ENCODE data around the gene SIX4.

SIX4 gene

DNA sequence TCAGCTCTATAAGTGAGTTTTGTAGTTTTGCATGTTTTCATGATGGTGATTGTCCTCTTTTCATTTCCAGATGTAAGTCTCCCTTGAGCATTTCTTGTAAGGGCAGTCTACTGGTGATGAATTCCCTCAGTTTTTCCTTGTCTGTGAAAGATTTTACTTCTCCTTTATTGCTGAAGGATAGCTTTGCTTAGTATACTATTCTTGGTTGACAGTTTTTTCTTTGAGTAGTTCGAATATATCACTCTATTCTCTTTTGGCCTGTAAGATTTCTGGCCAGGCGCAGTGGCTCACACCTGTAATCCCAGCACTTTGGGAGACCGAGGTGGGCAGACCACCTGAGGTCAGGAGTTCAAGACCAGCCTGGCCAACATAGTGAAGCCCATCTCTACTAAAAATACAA is 23.6 kb downstream of the SIX4 start:
- no peak for FAIRE-seq
- no peak for TF ChIP-seq POLR2A (IDR thresholded peaks at IDR 0.05; ENCODE audit: low read depth, low read length)
- DNase-seq (ENCODE audit: insufficient read length, low spot score), result no peak

DNA sequence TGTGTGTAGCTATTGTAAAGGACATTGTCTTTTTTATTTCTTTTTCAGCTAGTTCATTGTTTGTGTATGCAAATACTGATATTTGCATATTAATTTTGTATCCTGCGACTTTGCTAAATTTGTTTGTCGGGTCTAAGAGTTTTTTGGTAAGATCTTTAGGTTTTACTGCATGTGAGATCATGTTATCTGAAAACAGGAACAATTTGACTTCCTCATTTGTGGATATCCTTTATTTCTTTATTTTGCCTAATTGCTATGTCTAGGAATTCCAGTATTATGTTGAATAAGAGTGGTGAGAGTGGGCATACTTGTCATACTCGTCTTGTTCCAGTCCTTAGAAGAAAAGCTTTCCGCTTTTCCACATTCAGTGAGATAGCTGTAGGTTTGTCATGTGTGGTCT is 28.8 kb downstream of the SIX4 start:
- TF ChIP-seq POLR2A (IDR thresholded peaks at IDR 0.05; ENCODE audit: low read depth, low read length), result no peak
- no peak for DNase-seq (ENCODE audit: insufficient read length, low spot score)
- no peak for FAIRE-seq

DNA sequence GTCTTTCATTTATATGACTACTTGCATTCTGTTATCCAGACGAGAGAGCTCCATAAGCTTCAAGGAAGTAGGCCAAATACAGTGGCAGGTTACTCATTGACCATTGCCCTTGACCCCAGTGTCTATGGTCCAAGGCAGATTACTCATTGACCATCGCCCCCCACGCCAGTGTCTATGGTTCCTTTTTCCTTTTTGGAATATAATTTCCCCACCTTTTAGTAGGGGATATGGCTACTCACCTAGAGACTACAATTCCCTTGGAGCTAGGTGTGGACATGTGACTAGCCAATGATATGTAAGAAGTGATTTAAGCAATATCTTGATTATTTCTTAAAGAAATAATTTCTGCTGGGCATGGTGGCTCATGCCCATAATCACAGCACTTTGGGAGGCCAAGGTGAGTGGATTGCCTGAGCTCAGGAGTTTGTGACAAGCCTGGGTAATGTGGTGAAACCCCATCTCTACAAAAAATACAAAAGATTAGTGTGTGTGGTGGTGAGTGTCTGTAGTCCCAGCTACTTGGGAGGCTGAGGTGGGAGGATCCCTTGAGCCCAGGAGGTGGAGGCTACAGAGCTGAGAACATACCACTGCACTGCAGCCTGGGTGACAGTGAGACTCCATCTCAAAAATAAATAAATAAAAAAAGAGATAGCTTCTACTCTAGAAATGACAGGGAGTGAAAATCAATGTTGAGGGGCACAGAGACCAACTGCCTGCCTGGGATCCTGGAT is 32.6 kb downstream of the SIX4 start:
- DNase-seq (ENCODE audit: insufficient read length, low spot score) (no peak), FAIRE-seq (no peak)
- TF ChIP-seq POLR2A (IDR thresholded peaks at IDR 0.05; ENCODE audit: low read depth, low read length), result no peak

DNA sequence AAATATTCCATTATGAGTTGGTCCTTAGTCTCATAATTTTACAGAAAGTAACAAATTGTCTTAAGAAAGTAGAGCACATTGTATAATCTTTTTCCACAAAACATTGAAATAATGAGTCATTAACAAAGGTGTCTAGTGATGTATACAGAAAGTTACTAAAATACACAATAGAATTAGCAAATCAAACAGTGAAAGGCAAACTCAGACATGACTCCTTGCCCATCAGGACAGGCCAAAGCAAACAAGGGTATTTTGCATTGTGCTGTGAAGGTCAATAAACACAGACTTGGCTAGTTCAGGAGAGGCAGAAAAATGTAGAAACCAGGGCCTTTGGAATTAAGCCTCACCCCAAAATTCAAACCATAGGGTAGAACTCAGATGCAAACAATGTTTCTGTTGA is 37.3 kb downstream of the SIX4 start:
- FAIRE-seq (no peak), DNase-seq (ENCODE audit: insufficient read length, low spot score) (no peak)
- TF ChIP-seq POLR2A (IDR thresholded peaks at IDR 0.05; ENCODE audit: low read depth, low read length), result no peak

DNA sequence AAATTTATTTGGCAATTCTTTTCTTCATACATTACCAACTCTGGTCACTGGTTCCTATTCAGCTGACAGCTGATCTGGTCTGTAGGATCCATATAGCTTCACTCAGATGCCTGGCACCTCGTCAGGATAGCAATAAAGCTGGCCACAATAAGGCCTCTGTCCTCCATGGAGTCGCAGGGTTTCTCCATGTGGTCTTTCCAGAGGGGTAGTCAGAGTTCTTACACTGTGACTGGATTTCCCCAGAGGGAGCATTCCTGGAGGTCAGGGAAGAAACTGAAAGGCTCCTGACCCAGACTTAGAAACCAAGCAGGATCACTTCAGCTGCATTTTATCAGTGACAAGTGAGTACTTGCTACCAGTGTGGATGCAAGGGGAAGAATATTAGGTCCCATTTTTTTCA is 39.9 kb downstream of the SIX4 start:
- TF ChIP-seq POLR2A (IDR thresholded peaks at IDR 0.05; ENCODE audit: low read depth, low read length), result no peak
- DNase-seq (ENCODE audit: insufficient read length, low spot score) (no peak), FAIRE-seq (no peak)

DNA sequence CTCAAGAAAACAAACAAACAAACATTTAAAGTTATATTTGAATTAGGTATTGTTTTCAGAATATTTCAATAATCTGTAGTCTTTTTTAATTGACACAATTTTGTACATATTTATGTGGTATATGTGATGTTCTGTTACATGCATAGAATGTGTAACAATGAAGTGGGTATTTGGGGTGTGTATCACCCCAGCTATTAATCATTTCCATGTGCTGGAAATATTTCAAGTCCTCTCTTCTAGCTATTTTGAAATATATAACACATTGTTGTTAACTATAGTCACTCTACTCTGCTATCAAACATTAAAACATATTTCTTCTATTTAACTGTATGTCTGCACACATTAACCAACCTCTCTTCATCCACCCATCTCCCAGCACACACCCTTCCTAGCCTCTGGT is 42.9 kb downstream of the SIX4 start:
- no peak for TF ChIP-seq POLR2A (IDR thresholded peaks at IDR 0.05; ENCODE audit: low read depth, low read length)
- DNase-seq (ENCODE audit: insufficient read length, low spot score) (no peak), FAIRE-seq (no peak)

DNA sequence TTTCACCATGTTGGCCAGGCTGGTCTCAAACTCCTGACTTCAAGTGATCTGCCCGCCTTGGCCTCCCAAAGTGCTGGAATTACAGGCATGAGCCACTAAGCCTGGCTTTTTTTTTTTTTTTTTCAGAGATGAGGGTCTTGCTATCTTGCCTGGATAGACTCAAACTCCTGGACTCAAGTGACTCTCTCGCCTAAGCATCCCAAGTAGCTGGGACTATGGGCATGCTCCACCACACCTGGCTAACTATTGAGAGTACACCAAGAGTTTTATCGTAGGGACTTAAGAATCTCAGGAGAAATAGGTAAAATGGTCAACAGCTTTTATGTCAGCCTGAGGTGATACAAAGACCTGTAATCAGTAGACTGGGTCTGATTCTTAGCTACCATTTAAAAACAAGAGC is 43.6 kb downstream of the SIX4 start:
- DNase-seq (ENCODE audit: insufficient read length, low spot score) (no peak), FAIRE-seq (no peak)
- TF ChIP-seq POLR2A (IDR thresholded peaks at IDR 0.05; ENCODE audit: low read depth, low read length), result no peak

DNA sequence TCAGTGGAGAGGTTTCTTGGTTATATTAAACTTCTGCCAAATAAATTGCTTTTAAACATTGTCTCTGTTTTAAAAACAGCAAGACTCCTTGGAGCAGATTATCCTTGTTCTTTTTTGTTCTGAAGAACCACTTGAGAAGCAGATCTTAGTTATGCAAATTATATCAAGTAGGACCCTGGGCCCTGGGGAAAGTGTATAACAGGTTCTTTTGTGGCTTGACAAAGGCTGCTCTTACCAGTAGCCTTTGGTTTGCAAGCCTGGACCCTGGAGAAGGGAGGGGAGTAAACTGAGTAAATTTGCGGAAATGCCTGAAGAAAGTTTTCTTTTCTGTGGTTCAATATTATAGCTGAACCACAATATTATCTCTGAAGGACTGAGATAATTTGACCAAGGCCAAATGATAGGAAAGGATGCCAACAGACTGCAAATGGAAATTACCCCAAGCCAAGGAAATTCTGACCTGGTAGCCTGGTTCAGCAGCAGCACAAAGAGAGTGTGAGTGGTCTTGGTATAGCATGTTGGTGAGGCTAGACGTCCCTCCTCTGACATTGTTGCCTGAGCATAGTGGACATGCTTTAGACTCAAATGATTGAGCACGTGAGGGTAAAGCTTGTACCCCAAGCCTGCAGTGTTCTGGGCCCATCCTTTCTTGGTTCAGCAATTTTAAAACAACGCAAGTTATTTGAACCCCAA is 44.4 kb downstream of the SIX4 start:
- no peak for TF ChIP-seq POLR2A (IDR thresholded peaks at IDR 0.05; ENCODE audit: low read depth, low read length)
- FAIRE-seq (no peak), DNase-seq (ENCODE audit: insufficient read length, low spot score) (no peak)

DNA sequence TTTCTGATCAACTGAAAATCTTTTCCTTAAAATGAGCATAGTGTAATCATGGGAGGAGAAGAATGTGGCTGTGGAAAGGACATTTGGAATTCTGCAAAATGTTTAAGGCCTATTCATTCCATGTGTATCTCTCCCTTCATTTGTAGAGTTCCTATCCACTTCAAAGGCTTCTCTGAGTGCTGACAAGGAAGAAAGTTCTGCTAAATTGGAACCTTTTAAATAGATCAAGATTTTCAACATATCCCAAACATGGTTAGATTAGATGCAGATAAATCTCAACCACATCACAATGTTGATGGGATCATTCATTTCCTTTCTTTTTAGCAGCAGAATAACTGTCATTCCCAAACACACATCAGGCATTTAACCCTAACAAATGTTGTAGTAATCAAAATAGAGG is 46.5 kb downstream of the SIX4 start:
- TF ChIP-seq POLR2A (IDR thresholded peaks at IDR 0.05; ENCODE audit: low read depth, low read length), result no peak
- FAIRE-seq (no peak), DNase-seq (ENCODE audit: insufficient read length, low spot score) (no peak)

DNA sequence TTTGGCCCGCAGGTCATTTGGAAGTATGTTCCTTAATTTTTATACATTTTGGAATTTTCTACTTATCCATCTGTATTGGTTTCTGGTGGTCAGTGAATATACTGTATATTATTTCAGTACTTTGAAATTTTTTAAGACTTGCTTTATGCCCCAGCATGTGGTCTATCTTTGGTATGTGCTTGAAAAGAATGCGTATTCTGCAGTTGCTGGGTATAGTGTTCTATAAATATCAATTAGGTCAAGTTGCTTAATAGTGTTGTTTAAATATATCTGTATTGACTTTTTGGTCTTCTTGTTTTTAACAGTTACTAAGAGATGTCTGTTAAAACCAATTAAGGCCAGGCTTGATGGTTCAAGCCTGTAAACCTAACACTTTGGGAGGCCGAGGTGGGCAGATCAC is 53.2 kb downstream of the SIX4 start:
- no peak for TF ChIP-seq POLR2A (IDR thresholded peaks at IDR 0.05; ENCODE audit: low read depth, low read length)
- DNase-seq (ENCODE audit: insufficient read length, low spot score) (no peak), FAIRE-seq (no peak)

DNA sequence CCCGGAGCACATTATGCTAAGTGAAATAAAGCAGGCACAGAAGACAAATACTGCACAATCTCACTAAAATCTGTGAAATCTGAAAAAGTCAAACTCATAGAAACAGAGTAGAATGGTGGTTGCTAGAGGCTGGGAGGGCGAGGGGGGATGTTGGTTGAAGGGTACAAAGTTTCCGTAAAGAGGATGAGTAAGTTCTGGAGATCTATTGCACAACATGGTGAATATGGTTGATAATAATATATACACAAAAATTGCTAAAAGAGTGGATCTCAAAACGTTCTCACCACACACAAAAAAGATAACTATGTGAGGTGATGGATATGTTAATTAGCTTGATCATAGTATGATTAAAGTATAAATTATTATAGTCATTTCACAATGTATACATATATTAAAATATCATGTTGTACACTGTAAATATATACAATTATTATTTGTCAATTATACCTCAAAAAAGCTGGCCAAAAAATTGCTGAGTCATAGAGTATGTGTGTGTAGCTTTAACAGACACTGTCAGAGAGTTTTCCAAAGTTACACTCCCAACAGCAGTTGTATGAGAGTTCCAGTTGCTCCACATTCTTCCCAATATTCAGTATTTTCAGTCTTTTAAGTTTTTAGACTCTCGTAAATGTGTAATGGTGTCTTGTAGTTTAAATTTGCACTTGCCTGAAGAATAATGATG is 55.6 kb downstream of the SIX4 start:
- no peak for FAIRE-seq
- no peak for DNase-seq (ENCODE audit: insufficient read length, low spot score)
- TF ChIP-seq POLR2A (IDR thresholded peaks at IDR 0.05; ENCODE audit: low read depth, low read length), result no peak

DNA sequence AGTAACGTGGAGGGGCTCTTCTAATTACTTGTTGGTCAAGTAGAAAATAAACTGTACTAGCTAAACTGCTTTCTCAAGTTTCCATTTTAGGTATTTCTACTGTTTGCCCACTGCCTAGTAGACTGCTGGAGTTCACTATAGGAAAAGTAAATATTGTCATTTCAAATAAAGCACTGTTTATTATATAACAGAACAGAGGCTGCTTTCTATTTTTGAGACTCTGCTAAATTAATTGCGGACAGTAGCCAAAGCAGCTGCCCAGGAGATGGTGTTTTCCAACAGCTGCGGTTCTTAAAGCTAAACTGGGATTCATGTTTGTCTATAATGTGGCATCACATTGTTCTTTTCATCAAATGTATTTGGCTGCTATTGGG is 59.0 kb downstream of the SIX4 start:
- FAIRE-seq, result no peak
- TF ChIP-seq POLR2A (IDR thresholded peaks at IDR 0.05; ENCODE audit: low read depth, low read length), result no peak
- no peak for DNase-seq (ENCODE audit: insufficient read length, low spot score)

DNA sequence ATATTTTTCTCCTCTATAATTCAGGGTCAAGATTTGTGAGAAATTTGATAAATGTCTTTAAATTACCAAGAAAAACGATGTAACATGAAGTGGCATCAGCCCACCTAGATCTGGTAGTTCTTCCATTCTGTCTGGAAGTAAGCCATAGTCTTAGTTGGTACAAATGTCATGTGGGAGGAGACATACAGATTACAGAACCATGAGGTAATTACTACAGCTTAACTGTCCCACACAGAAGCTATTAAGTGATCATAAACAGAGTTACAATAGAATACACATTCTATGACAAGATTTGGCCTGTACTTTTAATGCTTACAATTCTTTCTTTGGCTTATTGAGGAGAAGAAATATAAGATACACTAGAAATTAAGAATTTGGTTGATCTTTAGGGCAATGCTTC is 61.2 kb downstream of the SIX4 start:
- FAIRE-seq (no peak), DNase-seq (ENCODE audit: insufficient read length, low spot score) (no peak)
- TF ChIP-seq POLR2A (IDR thresholded peaks at IDR 0.05; ENCODE audit: low read depth, low read length), result no peak

DNA sequence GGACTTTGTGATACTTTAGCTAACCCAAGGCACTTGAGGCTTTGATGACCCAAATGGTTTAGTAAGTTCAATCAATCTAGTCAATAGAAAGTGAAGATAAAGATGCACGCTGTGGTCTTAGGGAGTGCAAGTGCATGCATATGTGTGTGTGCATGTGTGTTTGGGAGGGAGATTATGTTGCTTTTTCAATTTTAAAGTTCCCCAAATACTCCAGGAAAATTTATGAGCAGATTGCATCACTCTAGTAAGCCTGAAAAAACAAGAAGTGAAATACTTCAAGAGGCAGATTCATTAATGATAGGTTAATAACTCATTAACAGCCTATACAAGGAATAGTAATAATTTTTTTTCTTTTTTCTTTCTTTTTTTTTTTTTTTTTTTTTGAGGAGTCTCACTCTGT is 62.4 kb downstream of the SIX4 start:
- DNase-seq (ENCODE audit: insufficient read length, low spot score) (no peak), FAIRE-seq (no peak)
- no peak for TF ChIP-seq POLR2A (IDR thresholded peaks at IDR 0.05; ENCODE audit: low read depth, low read length)
